ENCODE measurements around the gene OR10V1. TPM values are rescaled to one million over a fixed set of nuclear protein-coding genes. Genes with fewer than 3 reads are reported as not detected.

The OR10V1 gene
- total RNA-seq, 4 donors from 2014 or later = not detected

GRCh38 chr11:59667812-59668187 is 45.8 kb downstream of the OR10V1 start:
- in situ Hi-C loops (cut with MboI; ENCODE audit: low pct_ligation_motif_present in 1 of 4, low pct_unique_long_range_greater_than_20kb in 1 of 4, low sequenced_read_pairs in 3 of 4) = loop anchor here in 1 of 4 donors (5.0 kb wide), 1 partner anchor 50 kb away; the partner anchor contains the start of gene OSBP
- 9 to 11% methylated on average over 3 of the region's 3 CpGs for WGBS, 2 donors (ENCODE audit: low coverage in 1 of 2)
- Histone ChIP-seq H3K27ac (peak overlapping the region; percentile 95 to 99 (median 98)), H3K27me3 (no peaks in the 10 kb centered on the region), H3K4me1 (peaks cover 6 to 35% (median 24%) of the 10 kb centered on the region in 4 donors), H3K4me3 (peak overlapping the region; percentile 67 to 97 (median 69)), H3K9me3 (no peaks in the 10 kb centered on the region), H3K36me3 (peaks cover 0 to 28% (median 14%) of the 10 kb centered on the region in 4 donors)
- intact Hi-C loops (cut with DNase I; ENCODE audit: low total_unique reads) = loop anchor here (5.0 kb wide), 1 partner anchor 50 kb away; the partner anchor contains the start of gene OSBP
- no peak for DNase-seq
- no peak for TF ChIP-seq EP300 (IDR thresholded peaks at IDR 0.05; ENCODE audit: low read depth)
- no peak for TF ChIP-seq POLR2AphosphoS5 (IDR thresholded peaks at IDR 0.05)
- TF ChIP-seq POLR2A (IDR thresholded peaks at IDR 0.05) = no peak
- no peak for TF ChIP-seq CTCF (IDR thresholded peaks at IDR 0.05)

- peak overlapping the region in 1 of 4 donors; percentile 97 for H3K4me3 ChIP-seq
- TF ChIP-seq CTCF (IDR thresholded peaks at IDR 0.05) = no peak
- intact Hi-C loops (cut with DNase I; ENCODE audit: low total_unique reads) = loop anchor here (5.0 kb wide), 1 partner anchor 50 kb away; the partner anchor contains the start of gene OSBP
Observed at GRCh38 chr11:59666969-59667368, 46.7 kb downstream of the OR10V1 start.

More at GRCh38 chr11:59666969-59667368, 46.7 kb downstream of the OR10V1 start:
- peak overlapping the region in 3 of 4 donors; percentile 95 to 99 (median 97) for H3K27ac ChIP-seq
- DNase-seq = no peak
- in situ Hi-C loops (cut with MboI; ENCODE audit: low pct_ligation_motif_present in 1 of 4, low pct_unique_long_range_greater_than_20kb in 1 of 4, low sequenced_read_pairs in 3 of 4) = loop anchor here in 1 of 4 donors (5.0 kb wide), 1 partner anchor 50 kb away; the partner anchor contains the start of gene OSBP
- peaks cover 0 to 34% (median 16%) of the 10 kb centered on the region in 4 donors for H3K36me3 ChIP-seq
- 39 to 45% methylated on average over 1 of the region's 1 CpG for WGBS, 2 donors (ENCODE audit: low coverage in 1 of 2)
- no peaks in the 10 kb centered on the region for H3K27me3 ChIP-seq
- no peaks in the 10 kb centered on the region for H3K9me3 ChIP-seq
- peaks cover 6 to 35% (median 24%) of the 10 kb centered on the region in 4 donors for H3K4me1 ChIP-seq

Other genes starting within 250 kb of the OR10V1 start
- not detected for gene OR4D10, start 240.5 kb downstream of the OR10V1 start, total RNA-seq
- gene OR4D11, start 210.3 kb downstream of the OR10V1 start, total RNA-seq = not detected
- gene OR4D9, start 202.3 kb downstream of the OR10V1 start, total RNA-seq = not detected
- 10 to 100 TPM; 27.7 to 59.1 (median 47.2) TPM for gene OSBP, start 98.1 kb downstream of the OR10V1 start, total RNA-seq
- gene PATL1, start 44.8 kb downstream of the OR10V1 start, total RNA-seq = 10 to 100 TPM; 13.5 to 93.9 (median 20.9) TPM
- 100 to 1,000 TPM; 131 to 156 (median 142) TPM for gene STX3, start 41.5 kb upstream of the OR10V1 start, total RNA-seq
- 10 to 100 TPM in 3 of 4 donors, 1 to 10 TPM in 1; 7.5 to 62.4 (median 37.2) TPM for gene MRPL16, start 96.9 kb upstream of the OR10V1 start, total RNA-seq
- not detected for gene CBLIF, start 131.7 kb upstream of the OR10V1 start, total RNA-seq
- not detected for gene TCN1, start 152.6 kb upstream of the OR10V1 start, total RNA-seq
- gene OOSP3, start 164.9 kb upstream of the OR10V1 start, total RNA-seq = not detected
- gene OOSP1, start 224.6 kb upstream of the OR10V1 start, total RNA-seq = not detected

Measured in transverse colon (tissue), 4 donors.